ENCODE measurements around the gene KIAA1549. TPM values are rescaled to one million over a fixed set of nuclear protein-coding genes. Genes with fewer than 3 reads are reported as not detected.

Gene KIAA1549
- total RNA-seq, 1 experiment from 2014 or later: 19.9 TPM

DNA sequence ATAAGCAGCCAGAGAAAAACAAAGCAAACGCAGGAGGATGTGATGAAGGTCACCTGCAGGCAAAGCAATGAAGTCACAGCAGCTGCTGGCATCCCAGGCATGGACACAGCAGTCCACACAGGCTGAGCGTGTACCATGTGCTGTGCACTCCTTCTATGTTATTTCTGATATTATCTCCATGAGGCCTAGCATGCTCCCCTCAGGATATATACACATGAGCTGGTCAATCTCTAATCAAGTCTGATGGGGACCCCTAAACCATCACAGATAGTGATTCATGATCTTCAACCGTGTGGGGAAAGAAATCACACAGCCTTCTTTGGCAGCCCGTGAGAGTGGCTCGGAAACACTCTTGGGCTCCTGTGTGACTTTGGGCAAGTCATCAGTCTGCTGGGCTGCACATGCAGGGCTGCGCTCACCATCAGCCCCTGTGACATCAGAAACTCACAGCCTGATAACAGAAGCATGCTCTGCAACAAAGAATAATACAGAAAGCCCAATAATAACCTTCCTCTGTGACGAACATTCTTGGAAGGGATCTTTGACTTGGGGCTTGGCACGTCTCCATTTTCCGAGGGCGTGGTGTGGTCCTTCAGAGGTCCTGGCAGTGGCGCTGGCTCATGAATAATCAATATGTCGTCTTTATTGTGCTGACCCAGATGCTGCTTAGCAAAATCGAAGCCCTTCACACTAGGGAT is 100.2 kb downstream of the KIAA1549 start:
- DNase-seq: no peak
- no peaks in the 10 kb centered on the region for H3K9me3 ChIP-seq
- intact Hi-C loops (cut with micrococcal nuclease; ENCODE audit: unreplicated experiment): no loop called here
- H3K27me3 ChIP-seq (replicated peaks; ENCODE audit: control insufficient read depth, insufficient read depth, low read length): no peaks in the 10 kb centered on the region
- Mint-ChIP-seq H3K27me3 (ENCODE audit: insufficient read depth, unreplicated experiment) (no peaks in the 10 kb centered on the region), H3K27ac (ENCODE audit: unreplicated experiment) (peak overlapping the region; percentile 37), H3K9me3 (ENCODE audit: unreplicated experiment) (no peaks in the 10 kb centered on the region), H3K4me3 (ENCODE audit: unreplicated experiment) (no peak overlapping the region), H3K4me1 (ENCODE audit: low read depth, unreplicated experiment) (no peaks in the 10 kb centered on the region), H3K36me3 (ENCODE audit: insufficient read depth, unreplicated experiment) (peaks cover 17% of the 10 kb centered on the region)
- POLR2A ChIA-PET: no interaction called here
- CTCF ChIA-PET: no interaction called here
- no TSS peak for BruUV-seq (replicated peaks)
- peaks cover 10% of the 10 kb centered on the region for H3K4me1 ChIP-seq
- H3K4me3 ChIP-seq (ENCODE audit: low read depth, low read length): no peak overlapping the region
- no peaks in the 10 kb centered on the region for H3K36me3 ChIP-seq (ENCODE audit: control insufficient read depth, insufficient read depth, low read length)
- TF ChIP-seq, protein P1, sequence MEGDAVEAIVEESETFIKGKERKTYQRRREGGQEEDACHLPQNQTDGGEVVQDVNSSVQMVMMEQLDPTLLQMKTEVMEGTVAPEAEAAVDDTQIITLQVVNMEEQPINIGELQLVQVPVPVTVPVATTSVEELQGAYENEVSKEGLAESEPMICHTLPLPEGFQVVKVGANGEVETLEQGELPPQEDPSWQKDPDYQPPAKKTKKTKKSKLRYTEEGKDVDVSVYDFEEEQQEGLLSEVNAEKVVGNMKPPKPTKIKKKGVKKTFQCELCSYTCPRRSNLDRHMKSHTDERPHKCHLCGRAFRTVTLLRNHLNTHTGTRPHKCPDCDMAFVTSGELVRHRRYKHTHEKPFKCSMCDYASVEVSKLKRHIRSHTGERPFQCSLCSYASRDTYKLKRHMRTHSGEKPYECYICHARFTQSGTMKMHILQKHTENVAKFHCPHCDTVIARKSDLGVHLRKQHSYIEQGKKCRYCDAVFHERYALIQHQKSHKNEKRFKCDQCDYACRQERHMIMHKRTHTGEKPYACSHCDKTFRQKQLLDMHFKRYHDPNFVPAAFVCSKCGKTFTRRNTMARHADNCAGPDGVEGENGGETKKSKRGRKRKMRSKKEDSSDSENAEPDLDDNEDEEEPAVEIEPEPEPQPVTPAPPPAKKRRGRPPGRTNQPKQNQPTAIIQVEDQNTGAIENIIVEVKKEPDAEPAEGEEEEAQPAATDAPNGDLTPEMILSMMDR (IDR thresholded peaks at IDR 0.05; ENCODE audit: insufficient read depth in 1 of 2, low read depth in 1 of 2, low read length in 1 of 2, severe bottlenecking in 1 of 2, unreplicated experiment in 1 of 2): no peak

DNA sequence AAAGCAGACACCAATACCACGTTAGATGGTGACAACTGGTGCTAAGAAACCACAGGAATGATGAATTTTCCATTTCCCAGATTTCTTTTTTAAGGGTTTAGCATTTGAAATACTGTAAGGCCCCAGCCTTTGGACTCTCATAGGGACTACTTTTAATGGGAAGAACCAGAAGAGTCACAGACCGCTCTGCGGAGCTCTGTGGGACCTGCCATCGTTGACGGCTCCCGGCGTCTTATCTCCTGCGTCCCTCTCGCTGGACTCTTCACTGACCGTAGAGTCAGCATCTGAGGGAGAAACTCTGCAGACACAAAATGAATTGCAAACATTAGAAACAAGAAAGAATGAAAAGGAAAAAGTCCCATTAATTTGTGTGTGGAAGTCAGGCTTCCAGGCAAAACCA is 101.8 kb downstream of the KIAA1549 start:
- ChIA-PET POLR2A (no interaction called here), CTCF (no interaction called here)
- TF ChIP-seq, protein P1 (IDR thresholded peaks at IDR 0.05; ENCODE audit: insufficient read depth in 1 of 2, low read depth in 1 of 2, low read length in 1 of 2, severe bottlenecking in 1 of 2, unreplicated experiment in 1 of 2): no peak
- H3K9me3 ChIP-seq: no peaks in the 10 kb centered on the region
- Mint-ChIP-seq H3K4me1 (ENCODE audit: low read depth, unreplicated experiment) (no peaks in the 10 kb centered on the region), H3K9me3 (ENCODE audit: unreplicated experiment) (no peaks in the 10 kb centered on the region), H3K27me3 (ENCODE audit: insufficient read depth, unreplicated experiment) (no peaks in the 10 kb centered on the region), H3K27ac (ENCODE audit: unreplicated experiment) (no peak overlapping the region), H3K36me3 (ENCODE audit: insufficient read depth, unreplicated experiment) (peaks cover 21% of the 10 kb centered on the region), H3K4me3 (ENCODE audit: unreplicated experiment) (no peak overlapping the region)
- H3K4me1 ChIP-seq: peaks cover 3% of the 10 kb centered on the region
- intact Hi-C loops (cut with micrococcal nuclease; ENCODE audit: unreplicated experiment): no loop called here
- H3K36me3 ChIP-seq (ENCODE audit: control insufficient read depth, insufficient read depth, low read length): no peaks in the 10 kb centered on the region
- no peak overlapping the region for H3K4me3 ChIP-seq (ENCODE audit: low read depth, low read length)
- DNase-seq: no peak
- BruUV-seq (replicated peaks): no TSS peak
- H3K27me3 ChIP-seq (replicated peaks; ENCODE audit: control insufficient read depth, insufficient read depth, low read length): no peaks in the 10 kb centered on the region

DNA sequence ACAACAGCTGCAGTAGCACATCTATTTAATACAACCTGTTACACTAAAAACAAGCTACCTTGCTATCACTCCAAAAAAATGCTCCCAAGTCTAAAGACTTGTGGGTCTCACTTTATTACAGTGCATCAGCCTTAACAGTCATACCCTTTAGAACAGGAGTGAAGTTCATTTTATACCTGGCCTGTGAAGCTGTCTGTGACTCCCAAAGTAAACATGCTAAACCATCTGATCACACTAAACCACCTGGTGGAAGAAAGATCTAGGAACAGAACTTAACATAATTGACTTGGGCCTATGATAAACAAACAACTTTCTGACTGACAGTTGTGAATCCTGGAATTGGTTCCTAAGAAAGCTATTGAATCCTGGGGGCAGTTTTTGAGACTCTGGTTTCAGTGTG is 102.3 kb downstream of the KIAA1549 start:
- Histone ChIP-seq H3K36me3 (ENCODE audit: control insufficient read depth, insufficient read depth, low read length) (no peaks in the 10 kb centered on the region), H3K4me1 (no peaks in the 10 kb centered on the region), H3K4me3 (ENCODE audit: low read depth, low read length) (no peak overlapping the region), H3K9me3 (no peaks in the 10 kb centered on the region), H3K27me3 (replicated peaks; ENCODE audit: control insufficient read depth, insufficient read depth, low read length) (no peaks in the 10 kb centered on the region)
- no peaks in the 10 kb centered on the region for H3K9me3 Mint-ChIP-seq (ENCODE audit: unreplicated experiment)
- TF ChIP-seq, protein P1 (IDR thresholded peaks at IDR 0.05; ENCODE audit: insufficient read depth in 1 of 2, low read depth in 1 of 2, low read length in 1 of 2, severe bottlenecking in 1 of 2, unreplicated experiment in 1 of 2): no peak
- no TSS peak for BruUV-seq (replicated peaks)
- H3K27ac Mint-ChIP-seq (ENCODE audit: unreplicated experiment): no peak overlapping the region
- intact Hi-C loops (cut with micrococcal nuclease; ENCODE audit: unreplicated experiment): no loop called here
- DNase-seq: no peak
- H3K4me3 Mint-ChIP-seq (ENCODE audit: unreplicated experiment): no peak overlapping the region
- H3K4me1 Mint-ChIP-seq (ENCODE audit: low read depth, unreplicated experiment): no peaks in the 10 kb centered on the region
- H3K36me3 Mint-ChIP-seq (ENCODE audit: insufficient read depth, unreplicated experiment): peaks cover 24% of the 10 kb centered on the region
- CTCF ChIA-PET: no interaction called here
- POLR2A ChIA-PET: no interaction called here
- H3K27me3 Mint-ChIP-seq (ENCODE audit: insufficient read depth, unreplicated experiment): no peaks in the 10 kb centered on the region

Measured in Caco-2 (cell line).